ENCODE measurements around the gene PARL. TPM values are rescaled to one million over a fixed set of nuclear protein-coding genes. Genes with fewer than 3 reads are reported as not detected.

The PARL gene
- total RNA-seq, 2 donors from 2014 or later: 31.5 to 44.3 TPM

GRCh38 chr3:183924956-183925355 lies 40.3 kb upstream of the PARL start:
- DNase-seq (ENCODE audit: low spot score): no peak
- Histone ChIP-seq H3K4me3 (no peak overlapping the region), H3K27ac (no peak overlapping the region), H3K27me3 (replicated peaks; ENCODE audit: insufficient read depth) (no peaks in the 10 kb centered on the region), H3K36me3 (no peaks in the 10 kb centered on the region), H3K4me1 (replicated peaks) (no peaks in the 10 kb centered on the region), H3K9me3 (no peaks in the 10 kb centered on the region)
- 87% methylated on average over 7 of the region's 7 CpGs for WGBS
- TF ChIP-seq POLR2A (IDR thresholded peaks at IDR 0.05) (no peak), POLR2AphosphoS5 (IDR thresholded peaks at IDR 0.05) (no peak), CTCF (IDR thresholded peaks at IDR 0.05) (no peak)
- intact Hi-C loops (cut with DNase I): no loop called here

GRCh38 chr3:183924543-183924942 lies 39.9 kb upstream of the PARL start:
- 97% methylated on average over 3 of the region's 3 CpGs for WGBS
- intact Hi-C loops (cut with DNase I): no loop called here
- H3K4me1 ChIP-seq (replicated peaks): no peaks in the 10 kb centered on the region
- no peak for DNase-seq (ENCODE audit: low spot score)
- H3K9me3 ChIP-seq: no peaks in the 10 kb centered on the region
- no peak overlapping the region for H3K27ac ChIP-seq
- no peak overlapping the region for H3K4me3 ChIP-seq
- no peaks in the 10 kb centered on the region for H3K36me3 ChIP-seq
- no peak for TF ChIP-seq CTCF (IDR thresholded peaks at IDR 0.05)
- TF ChIP-seq POLR2A (IDR thresholded peaks at IDR 0.05): no peak
- no peak for TF ChIP-seq POLR2AphosphoS5 (IDR thresholded peaks at IDR 0.05)
- H3K27me3 ChIP-seq (replicated peaks; ENCODE audit: insufficient read depth): no peaks in the 10 kb centered on the region

GRCh38 chr3:183922421-183922820 lies 37.7 kb upstream of the PARL start:
- intact Hi-C loops (cut with DNase I): no loop called here
- Histone ChIP-seq H3K4me1 (replicated peaks) (no peaks in the 10 kb centered on the region), H3K9me3 (no peaks in the 10 kb centered on the region), H3K36me3 (no peaks in the 10 kb centered on the region), H3K27ac (no peak overlapping the region), H3K4me3 (no peak overlapping the region), H3K27me3 (replicated peaks; ENCODE audit: insufficient read depth) (no peaks in the 10 kb centered on the region)
- 96% methylated on average over 4 of the region's 4 CpGs for WGBS
- TF ChIP-seq POLR2A (IDR thresholded peaks at IDR 0.05): no peak
- TF ChIP-seq CTCF (IDR thresholded peaks at IDR 0.05): no peak
- DNase-seq (ENCODE audit: low spot score): no peak

GRCh38 chr3:183921096-183921495 lies 36.4 kb upstream of the PARL start:
- H3K27ac ChIP-seq: no peak overlapping the region
- no peaks in the 10 kb centered on the region for H3K27me3 ChIP-seq (replicated peaks; ENCODE audit: insufficient read depth)
- 97% methylated on average over 15 of the region's 15 CpGs for WGBS
- no peak for DNase-seq (ENCODE audit: low spot score)
- H3K36me3 ChIP-seq: no peaks in the 10 kb centered on the region
- TF ChIP-seq POLR2A (IDR thresholded peaks at IDR 0.05): no peak
- no peak for TF ChIP-seq POLR2AphosphoS5 (IDR thresholded peaks at IDR 0.05)
- no peak for TF ChIP-seq CTCF (IDR thresholded peaks at IDR 0.05)
- intact Hi-C loops (cut with DNase I): no loop called here
- H3K9me3 ChIP-seq: no peaks in the 10 kb centered on the region
- H3K4me3 ChIP-seq: no peak overlapping the region
- no peaks in the 10 kb centered on the region for H3K4me1 ChIP-seq (replicated peaks)

- 88% methylated on average over 12 of the region's 14 CpGs for WGBS
- no peaks in the 10 kb centered on the region for H3K4me1 ChIP-seq (replicated peaks)
- no peak overlapping the region for H3K4me3 ChIP-seq
- intact Hi-C loops (cut with DNase I): no loop called here
- DNase-seq (ENCODE audit: low spot score): no peak
- H3K9me3 ChIP-seq: no peaks in the 10 kb centered on the region
- H3K36me3 ChIP-seq: no peaks in the 10 kb centered on the region
- H3K27me3 ChIP-seq (replicated peaks; ENCODE audit: insufficient read depth): no peaks in the 10 kb centered on the region
- H3K27ac ChIP-seq: no peak overlapping the region
- TF ChIP-seq POLR2AphosphoS5 (IDR thresholded peaks at IDR 0.05): no peak
- no peak for TF ChIP-seq POLR2A (IDR thresholded peaks at IDR 0.05)
- TF ChIP-seq CTCF (IDR thresholded peaks at IDR 0.05): no peak
Measured at GRCh38 chr3:183920416-183920815, 35.7 kb upstream of the PARL start.
